ENCODE measurements around the gene RNF213.
"Not testable (repeated sequence)": the region's sequence is repeated elsewhere in the genome, so short reads cannot be mapped to it uniquely, and the experiment has no call there.

The RNF213 gene

GRCh38 chr17:80292521-80292971 lies 31.9 kb downstream of the RNF213 start:
- H3K4me3 Mint-ChIP-seq, result no peak overlapping the region
- H3K27ac Mint-ChIP-seq, result peak overlapping the region; percentile 43
- H3K4me1 Mint-ChIP-seq (ENCODE audit: low read depth), result peaks cover 49% of the 10 kb centered on the region
- H3K36me3 Mint-ChIP-seq (ENCODE audit: low read depth), result peaks cover 100% of the 10 kb centered on the region
- H3K9me3 Mint-ChIP-seq, result no peaks in the 10 kb centered on the region
- no peaks in the 10 kb centered on the region for H3K27me3 Mint-ChIP-seq
- intact Hi-C loops (cut with micrococcal nuclease), result no loop called here

DNA sequence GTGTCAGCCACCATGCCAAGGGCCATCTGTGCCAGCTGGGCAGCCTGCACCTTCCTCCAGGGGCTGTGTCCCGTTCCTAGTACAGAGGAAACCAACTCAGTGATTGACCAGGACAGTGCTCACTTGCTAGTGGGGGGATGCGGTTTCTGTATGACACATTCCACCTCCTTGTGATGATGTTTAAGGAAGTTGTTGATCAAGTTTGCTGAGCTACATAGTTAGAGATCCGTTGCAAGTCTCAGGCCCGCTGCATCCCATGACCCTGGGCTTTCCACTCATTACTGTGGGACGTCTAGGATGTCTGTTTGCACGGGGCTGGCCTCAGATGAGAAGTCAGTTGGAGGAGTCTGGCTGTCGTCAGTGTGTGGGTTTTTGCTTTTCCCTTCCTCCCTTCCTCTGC lies 33.6 kb downstream of the RNF213 start:
- intact Hi-C loops (cut with micrococcal nuclease), result no loop called here
- H3K4me3 Mint-ChIP-seq, result no peak overlapping the region
- H3K9me3 Mint-ChIP-seq, result no peaks in the 10 kb centered on the region
- H3K4me1 Mint-ChIP-seq (ENCODE audit: low read depth), result peaks cover 32% of the 10 kb centered on the region
- no peaks in the 10 kb centered on the region for H3K27me3 Mint-ChIP-seq
- peaks cover 100% of the 10 kb centered on the region for H3K36me3 Mint-ChIP-seq (ENCODE audit: low read depth)
- peak overlapping the region; percentile 78 for H3K27ac Mint-ChIP-seq

- Mint-ChIP-seq H3K27me3 (no peaks in the 10 kb centered on the region), H3K4me1 (ENCODE audit: low read depth) (peaks cover 28% of the 10 kb centered on the region), H3K9me3 (peaks cover 4% of the 10 kb centered on the region), H3K36me3 (ENCODE audit: low read depth) (peaks cover 100% of the 10 kb centered on the region), H3K27ac (peak overlapping the region; percentile 78), H3K4me3 (no peak overlapping the region)
- intact Hi-C loops (cut with micrococcal nuclease), result no loop called here
These were observed 34.0 kb downstream of the RNF213 start for GRCh38 chr17:80294653-80295052.

- intact Hi-C loops (cut with micrococcal nuclease), result no loop called here
- Mint-ChIP-seq H3K4me3 (no peak overlapping the region), H3K9me3 (peaks cover 8% of the 10 kb centered on the region), H3K27me3 (no peaks in the 10 kb centered on the region), H3K36me3 (ENCODE audit: low read depth) (peaks cover 100% of the 10 kb centered on the region), H3K27ac (peak overlapping the region; percentile 78), H3K4me1 (ENCODE audit: low read depth) (peaks cover 23% of the 10 kb centered on the region)
These were observed 34.5 kb downstream of the RNF213 start for GRCh38 chr17:80295146-80295545.

GRCh38 chr17:80295559-80295958 lies 34.9 kb downstream of the RNF213 start:
- peak overlapping the region; percentile 33 for H3K27ac Mint-ChIP-seq
- peaks cover 23% of the 10 kb centered on the region for H3K4me1 Mint-ChIP-seq (ENCODE audit: low read depth)
- no peaks in the 10 kb centered on the region for H3K27me3 Mint-ChIP-seq
- H3K36me3 Mint-ChIP-seq (ENCODE audit: low read depth), result peaks cover 100% of the 10 kb centered on the region
- H3K4me3 Mint-ChIP-seq, result no peak overlapping the region
- intact Hi-C loops (cut with micrococcal nuclease), result no loop called here
- peaks cover 8% of the 10 kb centered on the region for H3K9me3 Mint-ChIP-seq

DNA sequence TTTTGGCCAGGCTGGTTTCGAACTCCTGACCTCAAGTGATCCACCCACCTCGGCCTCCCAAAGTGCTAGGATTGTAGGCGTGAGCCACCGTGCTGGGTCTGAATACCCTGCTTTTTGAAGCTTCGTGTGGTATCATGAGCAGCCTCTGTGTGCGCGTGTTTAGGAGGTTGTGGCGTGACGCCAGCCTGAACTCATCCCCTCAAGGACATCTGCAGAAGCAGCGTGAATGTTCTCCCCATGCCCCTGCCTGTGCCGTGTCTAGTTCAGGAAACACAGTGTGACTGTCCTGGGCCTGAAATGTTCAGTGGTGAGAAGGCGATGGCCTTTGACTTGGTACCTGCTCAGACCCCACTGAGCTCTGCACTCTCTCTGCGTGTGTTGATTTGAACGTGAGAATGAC lies 35.6 kb downstream of the RNF213 start:
- no peak overlapping the region for H3K4me3 Mint-ChIP-seq
- peaks cover 23% of the 10 kb centered on the region for H3K4me1 Mint-ChIP-seq (ENCODE audit: low read depth)
- H3K27me3 Mint-ChIP-seq, result no peaks in the 10 kb centered on the region
- H3K36me3 Mint-ChIP-seq (ENCODE audit: low read depth), result peaks cover 100% of the 10 kb centered on the region
- H3K27ac Mint-ChIP-seq, result peak overlapping the region; percentile 33
- H3K9me3 Mint-ChIP-seq, result peaks cover 8% of the 10 kb centered on the region
- intact Hi-C loops (cut with micrococcal nuclease), result no loop called here

DNA sequence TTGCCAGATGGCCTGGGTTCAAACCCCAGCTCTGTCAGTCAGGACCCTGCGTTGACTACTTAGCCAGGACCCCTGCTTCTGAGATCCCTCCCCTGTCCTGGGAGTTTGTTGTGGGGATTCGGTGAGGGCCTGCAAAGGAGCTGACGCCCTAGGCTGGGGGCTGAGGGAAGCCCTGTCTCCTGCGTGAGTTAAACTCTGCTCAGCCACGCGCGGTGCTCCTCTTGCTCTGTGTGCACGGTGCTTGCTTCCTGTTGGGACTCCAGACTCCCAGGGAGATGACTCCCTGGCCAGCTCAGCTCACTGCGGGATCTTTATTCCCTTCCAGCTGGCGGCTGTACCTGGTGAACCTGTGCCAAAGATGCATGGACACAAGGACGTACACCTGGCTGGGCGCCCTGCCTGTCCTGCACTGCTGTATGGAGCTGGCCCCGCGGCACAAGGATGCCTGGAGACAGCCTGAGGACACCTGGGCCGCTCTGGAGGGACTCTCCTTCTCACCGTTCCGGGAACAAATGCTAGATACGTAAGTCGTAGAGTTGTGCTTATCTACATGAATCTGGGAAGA lies 37.4 kb downstream of the RNF213 start:
- H3K27ac Mint-ChIP-seq, result no peak overlapping the region
- peaks cover 15% of the 10 kb centered on the region for H3K4me1 Mint-ChIP-seq (ENCODE audit: low read depth)
- H3K4me3 Mint-ChIP-seq, result no peak overlapping the region
- no peaks in the 10 kb centered on the region for H3K27me3 Mint-ChIP-seq
- intact Hi-C loops (cut with micrococcal nuclease), result no loop called here
- peaks cover 100% of the 10 kb centered on the region for H3K36me3 Mint-ChIP-seq (ENCODE audit: low read depth)
- peaks cover 8% of the 10 kb centered on the region for H3K9me3 Mint-ChIP-seq

- H3K36me3 Mint-ChIP-seq (ENCODE audit: low read depth), result peaks cover 100% of the 10 kb centered on the region
- intact Hi-C loops (cut with micrococcal nuclease); H3K4me1 Mint-ChIP-seq (ENCODE audit: low read depth); H3K27ac Mint-ChIP-seq; H3K9me3 Mint-ChIP-seq; H3K4me3 Mint-ChIP-seq; H3K27me3 Mint-ChIP-seq: not testable (repeated sequence)
These were observed 38.9 kb downstream of the RNF213 start for GRCh38 chr17:80299350-80300100.

GRCh38 chr17:80300756-80301155 lies 40.1 kb downstream of the RNF213 start:
- H3K27ac Mint-ChIP-seq; H3K9me3 Mint-ChIP-seq; H3K4me1 Mint-ChIP-seq (ENCODE audit: low read depth); intact Hi-C loops (cut with micrococcal nuclease); H3K4me3 Mint-ChIP-seq; H3K27me3 Mint-ChIP-seq: not testable (repeated sequence)
- H3K36me3 Mint-ChIP-seq (ENCODE audit: low read depth), result peaks cover 100% of the 10 kb centered on the region

DNA sequence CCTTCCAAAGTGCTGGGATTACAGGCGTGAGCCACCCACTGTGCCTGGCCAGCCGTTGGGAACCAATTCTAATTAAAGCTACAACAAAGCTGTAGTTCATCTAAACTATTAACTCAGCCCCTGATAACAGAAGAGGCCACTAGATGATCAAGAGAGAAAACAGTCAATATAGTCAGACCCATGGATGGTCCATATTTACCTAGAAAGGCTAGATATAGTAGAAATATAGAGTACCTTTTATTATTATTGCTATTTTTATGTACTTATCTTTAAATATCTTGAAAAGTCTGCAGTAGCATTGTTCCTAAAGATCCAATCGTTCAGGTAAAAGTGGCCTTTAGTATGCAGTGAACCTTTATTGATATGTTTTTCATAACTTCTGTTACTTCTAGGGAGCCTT lies 43.2 kb downstream of the RNF213 start:
- Mint-ChIP-seq H3K27me3 (no peaks in the 10 kb centered on the region), H3K4me1 (ENCODE audit: low read depth) (no peaks in the 10 kb centered on the region), H3K36me3 (ENCODE audit: low read depth) (peaks cover 100% of the 10 kb centered on the region), H3K9me3 (peaks cover 8% of the 10 kb centered on the region), H3K27ac (no peak overlapping the region), H3K4me3 (no peak overlapping the region)
- intact Hi-C loops (cut with micrococcal nuclease), result no loop called here

DNA sequence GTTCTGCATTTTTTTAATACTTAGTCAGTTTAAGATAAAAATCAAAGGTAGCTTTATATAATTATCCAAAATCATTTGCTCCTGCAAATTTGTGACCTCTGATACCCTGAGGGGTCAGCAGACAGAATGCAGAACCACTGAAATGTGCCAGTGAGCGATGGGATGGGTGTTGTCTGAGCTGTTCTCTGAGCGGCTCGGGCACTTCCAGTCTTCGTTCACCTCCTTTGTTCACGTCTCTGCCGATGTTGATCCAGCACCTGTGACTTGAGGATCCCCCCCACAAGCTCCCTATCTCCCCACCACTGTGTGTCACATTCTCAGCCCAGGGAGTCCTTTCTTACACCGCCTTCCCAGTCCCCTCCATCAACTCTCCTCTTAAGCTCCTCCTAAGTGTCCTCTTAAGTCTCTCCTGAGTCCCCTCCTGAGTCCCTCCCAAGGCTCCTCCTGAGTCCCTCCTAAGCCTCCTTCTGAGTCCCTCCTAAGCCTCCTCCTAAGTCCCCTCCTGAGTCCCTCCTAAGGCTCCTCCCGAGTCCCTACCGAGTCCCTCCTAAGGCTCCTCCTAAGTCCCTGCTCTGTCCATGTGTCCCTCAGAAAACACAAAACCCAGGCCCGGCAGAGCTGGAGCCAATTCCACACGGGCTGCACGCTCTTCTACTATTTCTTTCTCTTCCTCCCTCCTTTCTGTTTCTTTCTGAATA lies 47.5 kb downstream of the RNF213 start:
- Mint-ChIP-seq H3K27ac (no peak overlapping the region), H3K4me3 (no peak overlapping the region), H3K27me3 (no peaks in the 10 kb centered on the region), H3K4me1 (ENCODE audit: low read depth) (no peaks in the 10 kb centered on the region), H3K36me3 (ENCODE audit: low read depth) (peaks cover 100% of the 10 kb centered on the region), H3K9me3 (peaks cover 3% of the 10 kb centered on the region)
- intact Hi-C loops (cut with micrococcal nuclease), result no loop called here

GRCh38 chr17:80308692-80309517 lies 48.3 kb downstream of the RNF213 start:
- intact Hi-C loops (cut with micrococcal nuclease), result no loop called here
- H3K36me3 Mint-ChIP-seq (ENCODE audit: low read depth), result peaks cover 100% of the 10 kb centered on the region

GRCh38 chr17:80311216-80311827 lies 50.7 kb downstream of the RNF213 start:
- Mint-ChIP-seq H3K4me3 (no peak overlapping the region), H3K36me3 (ENCODE audit: low read depth) (peaks cover 92% of the 10 kb centered on the region), H3K27ac (no peak overlapping the region), H3K9me3 (peaks cover 7% of the 10 kb centered on the region), H3K4me1 (ENCODE audit: low read depth) (no peaks in the 10 kb centered on the region), H3K27me3 (no peaks in the 10 kb centered on the region)
- intact Hi-C loops (cut with micrococcal nuclease), result no loop called here

More at GRCh38 chr17:80308692-80309517, 48.3 kb downstream of the RNF213 start:
- peaks cover 7% of the 10 kb centered on the region for H3K9me3 Mint-ChIP-seq
- no peaks in the 10 kb centered on the region for H3K4me1 Mint-ChIP-seq (ENCODE audit: low read depth)
- no peak overlapping the region for H3K27ac Mint-ChIP-seq
- no peak overlapping the region for H3K4me3 Mint-ChIP-seq
- no peaks in the 10 kb centered on the region for H3K27me3 Mint-ChIP-seq

All from dendritic cell treated with granulocyte-macrophage colony-stimulating factor and Interleukin-4, amounts not matched to agents 40 ng/mL and 50 ng/mL, for 4 days (primary cell).